Cardiac fibroblast (primary cell): Measurements from ENCODE around the gene UBL4B.
"Not testable (repeated sequence)": the region's sequence is repeated elsewhere in the genome, so short reads cannot be mapped to it uniquely, and the experiment has no call there.

Source experiments
- DNase-seq, 2 donors: peaks; one replicate each; pipeline versions ENCODE4 v3.0.0 to v3.0.0-alpha.2; 2010; ENCODE audit warnings: low read depth in 2 of 2
- H3K4me3 ChIP-seq, 2 donors: replicated peaks in 1 of 2; 1 replicate in 1 of 2; 2 replicates in 1 of 2; pipeline ENCODE4 v1.5.1; 2011; ENCODE audit warnings: low read depth in 2 of 2, low read length in 2 of 2, mild to moderate bottlenecking in 2 of 2, moderate library complexity in 1 of 2
- CTCF ChIP-seq: IDR thresholded peaks from one replicate; pipeline ENCODE4 v1.5.1; 2011; ENCODE audit warnings: low read depth, mild to moderate bottlenecking, low read length, inconsistent platforms

UBL4B gene

GRCh38 chr1:110076789-110077500, 35.3 kb upstream of the UBL4B start:
- H3K4me3 ChIP-seq = no peak overlapping the region
- no peak for TF ChIP-seq CTCF
- no peak for DNase-seq

GRCh38 chr1:110079995-110080394, 32.2 kb upstream of the UBL4B start:
- not testable (repeated sequence) for H3K4me3 ChIP-seq, DNase-seq

- no peak for DNase-seq
- no peak overlapping the region for H3K4me3 ChIP-seq
- TF ChIP-seq CTCF = no peak
Measured at GRCh38 chr1:110081061-110081460, 31.2 kb upstream of the UBL4B start.

GRCh38 chr1:110082477-110082876, 29.8 kb upstream of the UBL4B start:
- no peak for TF ChIP-seq CTCF
- H3K4me3 ChIP-seq = no peak overlapping the region
- DNase-seq = no peak

GRCh38 chr1:110083061-110083865, 29.0 kb upstream of the UBL4B start:
- no peak for TF ChIP-seq CTCF
- DNase-seq = no peak
- H3K4me3 ChIP-seq = no peak overlapping the region

- TF ChIP-seq CTCF = no peak
- DNase-seq = no peak
- H3K4me3 ChIP-seq = peak overlapping the region in 1 of 2 donors; percentile 55
Measured at GRCh38 chr1:110083866-110084226, 28.4 kb upstream of the UBL4B start.

GRCh38 chr1:110084227-110085078, 27.8 kb upstream of the UBL4B start:
- DNase-seq = peak; percentile 48 to 53
- H3K4me3 ChIP-seq = peak overlapping the region; percentile 28 to 55
- no peak for TF ChIP-seq CTCF
